ENCODE results near the gene ASTN2.

DNA sequence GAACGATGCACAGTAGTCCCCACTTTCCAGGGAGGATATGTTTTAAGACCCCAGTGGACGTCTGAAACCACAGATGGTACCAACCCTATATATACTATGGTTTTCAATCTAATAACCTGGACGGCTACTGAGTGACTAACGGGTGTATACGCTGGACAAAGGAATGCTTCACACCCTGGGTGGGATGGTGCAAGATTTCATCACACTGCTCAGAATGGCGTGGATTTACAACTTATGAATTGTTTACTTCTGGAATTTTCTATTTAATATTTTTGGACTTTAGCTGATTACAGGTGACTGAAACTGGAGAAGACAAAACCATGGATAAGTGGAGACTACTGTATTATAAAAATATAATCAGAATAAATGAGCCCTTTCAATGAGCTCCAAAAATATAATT lies 875.3 kb downstream of the ASTN2 start:
- TF ChIP-seq, protein P1, sequence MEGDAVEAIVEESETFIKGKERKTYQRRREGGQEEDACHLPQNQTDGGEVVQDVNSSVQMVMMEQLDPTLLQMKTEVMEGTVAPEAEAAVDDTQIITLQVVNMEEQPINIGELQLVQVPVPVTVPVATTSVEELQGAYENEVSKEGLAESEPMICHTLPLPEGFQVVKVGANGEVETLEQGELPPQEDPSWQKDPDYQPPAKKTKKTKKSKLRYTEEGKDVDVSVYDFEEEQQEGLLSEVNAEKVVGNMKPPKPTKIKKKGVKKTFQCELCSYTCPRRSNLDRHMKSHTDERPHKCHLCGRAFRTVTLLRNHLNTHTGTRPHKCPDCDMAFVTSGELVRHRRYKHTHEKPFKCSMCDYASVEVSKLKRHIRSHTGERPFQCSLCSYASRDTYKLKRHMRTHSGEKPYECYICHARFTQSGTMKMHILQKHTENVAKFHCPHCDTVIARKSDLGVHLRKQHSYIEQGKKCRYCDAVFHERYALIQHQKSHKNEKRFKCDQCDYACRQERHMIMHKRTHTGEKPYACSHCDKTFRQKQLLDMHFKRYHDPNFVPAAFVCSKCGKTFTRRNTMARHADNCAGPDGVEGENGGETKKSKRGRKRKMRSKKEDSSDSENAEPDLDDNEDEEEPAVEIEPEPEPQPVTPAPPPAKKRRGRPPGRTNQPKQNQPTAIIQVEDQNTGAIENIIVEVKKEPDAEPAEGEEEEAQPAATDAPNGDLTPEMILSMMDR (IDR thresholded peaks at IDR 0.05; ENCODE audit: low read length), result no peak
- TF ChIP-seq EZH2 (optimal IDR thresholded peaks at IDR 0.05; ENCODE audit: low read depth, low read length) (no peak), EZH2phosphoT487 (IDR thresholded peaks at IDR 0.05; ENCODE audit: low read length) (no peak)

All from MM.1S (cell line).